A549 treated with AZD2906 at 1 μM for 4 hours (cell line): ENCODE data around the gene CNTN4. TPM values are rescaled to one million over a fixed set of nuclear protein-coding genes. Genes with fewer than 3 reads are reported as not detected.

ENCODE experiments used
- total RNA-seq: library from RNA; stranded (reverse); fragments of 200-300 nt; extraction: Qiagen RNA extraction; gene quantifications from 5 replicates; pipeline ENCODE4 v1.2.3, GENCODE V29; 2022

The CNTN4 gene
- total RNA-seq: not detected in 5 replicates

GRCh38 chr3:2098398-2099027 lies at the start of gene CNTN4:
Gene CNTN4 (plus strand): TSS chr3:2098866.

